BE2C (cell line): ENCODE results near the gene IL4.

Source experiments
- DNase-seq: peaks from one replicate; pipeline ENCODE4 v3.0.0-alpha.2; 2020
- H3K27me3 ChIP-seq: fragments of 250-450 bp; sonication (Bioruptor Pico); 2 replicates; pipeline ENCODE4 v1.5.1; 2020; ENCODE audit warnings: mild to moderate bottlenecking
- H3K36me3 ChIP-seq: fragments of 250-450 bp; sonication (Bioruptor Pico); 2 replicates; pipeline ENCODE4 v1.5.1; 2020; ENCODE audit warnings: mild to moderate bottlenecking
- H3K4me1 ChIP-seq: fragments of 250-450 bp; sonication (Bioruptor Pico); 2 replicates; pipeline ENCODE4 v1.5.1; 2020
- H3K4me3 ChIP-seq: 2 replicates; pipeline ENCODE4 v1.5.1; 2011; ENCODE audit warnings: low read depth, low read length
- H3K9me3 ChIP-seq: fragments of 250-450 bp; sonication (Bioruptor Pico); 2 replicates; pipeline ENCODE4 v1.5.1; 2020
- CTCF ChIP-seq: IDR thresholded peaks from 2 replicates; pipeline ENCODE4 v1.5.1; 2012; ENCODE audit warnings: mild to moderate bottlenecking, low read depth, low read length

IL4 gene

GRCh38 chr5:132669966-132670882 is 3.6 kb upstream of the IL4 start:
- no peaks in the 10 kb centered on the region for H3K27me3 ChIP-seq
- no peaks in the 10 kb centered on the region for H3K9me3 ChIP-seq

GRCh38 chr5:132671000-132671399 is 2.8 kb upstream of the IL4 start:
- no peak for DNase-seq
- no peaks in the 10 kb centered on the region for H3K27me3 ChIP-seq
- H3K36me3 ChIP-seq = no peaks in the 10 kb centered on the region
- no peak overlapping the region for H3K4me3 ChIP-seq
- no peaks in the 10 kb centered on the region for H3K4me1 ChIP-seq
- no peak for TF ChIP-seq CTCF
- no peaks in the 10 kb centered on the region for H3K9me3 ChIP-seq

More at GRCh38 chr5:132669966-132670882, 3.6 kb upstream of the IL4 start:
- Histone ChIP-seq H3K36me3 (no peaks in the 10 kb centered on the region), H3K4me1 (no peaks in the 10 kb centered on the region), H3K4me3 (no peak overlapping the region)
- no peak for DNase-seq
- no peak for TF ChIP-seq CTCF

GRCh38 chr5:132673488-132673887 is 301 bp upstream of the IL4 start:
- H3K4me3 ChIP-seq = no peak overlapping the region
- H3K36me3 ChIP-seq = no peaks in the 10 kb centered on the region
- no peak for DNase-seq
- no peaks in the 10 kb centered on the region for H3K27me3 ChIP-seq
- TF ChIP-seq CTCF = no peak
- H3K4me1 ChIP-seq = no peaks in the 10 kb centered on the region
- no peaks in the 10 kb centered on the region for H3K9me3 ChIP-seq

- Histone ChIP-seq H3K4me1 (no peaks in the 10 kb centered on the region), H3K27me3 (no peaks in the 10 kb centered on the region), H3K36me3 (no peaks in the 10 kb centered on the region), H3K9me3 (no peaks in the 10 kb centered on the region), H3K4me3 (no peak overlapping the region)
- no peak for DNase-seq
- no peak for TF ChIP-seq CTCF
These were observed 1.1 kb downstream of the IL4 start for GRCh38 chr5:132674671-132675506.

GRCh38 chr5:132675936-132676689 is 2.3 kb downstream of the IL4 start:
- Histone ChIP-seq H3K27me3 (no peaks in the 10 kb centered on the region), H3K9me3 (no peaks in the 10 kb centered on the region), H3K4me3 (no peak overlapping the region), H3K4me1 (no peaks in the 10 kb centered on the region), H3K36me3 (no peaks in the 10 kb centered on the region)
- TF ChIP-seq CTCF = no peak
- DNase-seq = no peak
